Keratinocyte (primary cell): ENCODE results near the gene TNFAIP8. TPM values are rescaled to one million over a fixed set of nuclear protein-coding genes. Genes with fewer than 3 reads are reported as not detected.

Source experiments
- DNase-seq: peaks from one replicate; pipeline ENCODE4 v3.0.0-alpha.2; 2011; ENCODE audit warnings: low read depth, missing footprints, low spot score
- FAIRE-seq: peaks from 2 replicates; lab custom pipeline; 2011; peaks lifted over from hg19 to GRCh38; lab: Jason Lieb, UNC
- H2AFZ ChIP-seq: 2 replicates; pipeline ENCODE4 v1.6.0; 2012; ENCODE audit warnings: low read length, control low read depth, inconsistent platforms; ENCODE audit not compliant: control insufficient read depth
- H3K27ac ChIP-seq: 2 replicates; pipeline ENCODE4 v1.5.1; 2011; ENCODE audit warnings: low read length; ENCODE audit not compliant: control insufficient read depth, insufficient read depth
- H3K27me3 ChIP-seq: 3 replicates; pipeline ENCODE4 v1.6.0; 2011; ENCODE audit warnings: low read length; ENCODE audit not compliant: control insufficient read depth, insufficient read depth; ENCODE audit errors: extremely low read depth
- H3K36me3 ChIP-seq, 2 experiments: 2 replicates in 1 of 2; 3 replicates in 1 of 2; pipeline ENCODE4 v1.5.1; 2011; ENCODE audit warnings: low read length in 2 of 2, mild to moderate bottlenecking in 1 of 2; ENCODE audit not compliant: control insufficient read depth in 2 of 2, insufficient read depth in 2 of 2; ENCODE audit errors: extremely low read depth in 1 of 2
- H3K4me1 ChIP-seq: 3 replicates; pipeline ENCODE4 v1.5.1; 2011; ENCODE audit warnings: low read length; ENCODE audit not compliant: control insufficient read depth, insufficient read depth; ENCODE audit errors: extremely low read depth
- H3K4me2 ChIP-seq: 3 replicates; pipeline ENCODE4 v1.6.0; 2011; ENCODE audit warnings: low read depth, low read length; ENCODE audit not compliant: control insufficient read depth, insufficient read depth; ENCODE audit errors: extremely low read depth
- H3K4me3 ChIP-seq, 3 experiments: fragments of 200-600 bp in 1 of 3; sonication (generic) in 1 of 3; 2 replicates in 2 of 3; 3 replicates in 1 of 3; pipeline ENCODE4 v1.5.1; 2011 to 2016; ENCODE audit warnings: low read length in 3 of 3, mild to moderate bottlenecking in 3 of 3, control low read depth in 2 of 3, inconsistent platforms in 1 of 3, low read depth in 1 of 3, mixed read lengths in 1 of 3, mixed run types in 1 of 3, moderate library complexity in 1 of 3; ENCODE audit not compliant: control insufficient read depth in 2 of 3, insufficient read depth in 2 of 3; ENCODE audit errors: extremely low read depth in 1 of 3
- H3K79me2 ChIP-seq: 2 replicates; pipeline ENCODE4 v1.6.0; 2012; ENCODE audit warnings: low read length; ENCODE audit not compliant: control insufficient read depth, insufficient read depth
- H3K9ac ChIP-seq: 3 replicates; pipeline ENCODE4 v1.6.0; 2011; ENCODE audit warnings: low read length; ENCODE audit not compliant: control insufficient read depth, insufficient read depth; ENCODE audit errors: extremely low read depth
- H3K9me1 ChIP-seq: 3 replicates; pipeline ENCODE4 v1.6.0; 2011; ENCODE audit warnings: low read length; ENCODE audit not compliant: control insufficient read depth, insufficient read depth; ENCODE audit errors: extremely low read depth
- H3K9me3 ChIP-seq: 2 replicates; pipeline ENCODE4 v1.5.1; 2012; ENCODE audit warnings: low read depth, low read length; ENCODE audit not compliant: control insufficient read depth
- H4K20me1 ChIP-seq: 3 replicates; pipeline ENCODE4 v1.6.0; 2011; ENCODE audit warnings: low read length; ENCODE audit not compliant: control insufficient read depth, insufficient read depth; ENCODE audit errors: extremely low read depth
- CTCF ChIP-seq, 3 experiments: IDR thresholded peaks in 1 of 3; conservative IDR thresholded peaks in 1 of 3; optimal IDR thresholded peaks in 1 of 3; 2 replicates in 2 of 3; 3 replicates in 1 of 3; pipeline versions ENCODE3 to v1.5.1; 2011; ENCODE audit warnings: low read length in 3 of 3, mild to moderate bottlenecking in 3 of 3, moderate library complexity in 2 of 3, control low read depth in 1 of 3, inconsistent platforms in 1 of 3; ENCODE audit not compliant: insufficient read depth in 2 of 3; ENCODE audit errors: extremely low read depth in 1 of 3
- EZH2 ChIP-seq: IDR thresholded peaks from one replicate; pipeline ENCODE4 v1.6.1; 2012; ENCODE audit warnings: inconsistent platforms, mild to moderate bottlenecking, low read length, moderate library complexity
- dilution Hi-C: fragments of 300-500 bp; cut with MboI; formaldehyde crosslinking; loops from one replicate; pipeline ENCODE4 v1.7.0; 2020; ENCODE audit warnings: low sequenced_read_pairs; ENCODE audit not compliant: extremely low pct_ligation_motif_present
- polyA plus RNA-seq, 5 experiments: library from polyadenylated mRNA; depleted of rRNA in 3 of 5; stranded (reverse) in 3 of 5; stranded (forward) in 1 of 5; unstranded in 1 of 5; fragments of >200 nt; gene quantifications; 1 replicate in 1 of 5; 2 replicates in 3 of 5; 3 replicates in 1 of 5; pipeline versions ENCODE4 v1.2.1 to v1.2.3, GENCODE V29; 2011 to 2012; ENCODE audit warnings: missing spikeins in 2 of 5, low read depth in 1 of 5, low replicate concordance in 1 of 5

The TNFAIP8 gene
- polyA plus RNA-seq, 1 donor (not counting 4 experiments of a cell fraction or from before 2014, with no cell fraction given), result 20.8 TPM

- no peaks in the 10 kb centered on the region for H3K79me2 ChIP-seq
- peak; percentile 70 for FAIRE-seq
- dilution Hi-C loops, result no loop called here
- H3K27ac ChIP-seq, result no peak overlapping the region
- H3K36me3 ChIP-seq, result no peaks in the 10 kb centered on the region
- H3K4me3 ChIP-seq, result no peak overlapping the region
- no peaks in the 10 kb centered on the region for H3K27me3 ChIP-seq
- no peak for DNase-seq
- H3K9me3 ChIP-seq, result no peaks in the 10 kb centered on the region
- H2AFZ ChIP-seq, result no peak overlapping the region
- H3K4me2 ChIP-seq, result peak overlapping the region; percentile 2
- peaks cover 18% of the 10 kb centered on the region for H3K4me1 ChIP-seq
- no peaks in the 10 kb centered on the region for H4K20me1 ChIP-seq
- no peak overlapping the region for H3K9ac ChIP-seq
- TF ChIP-seq EZH2, result no peak
- TF ChIP-seq CTCF (optimal IDR thresholded peaks at IDR 0.05 in 1 of 3, IDR thresholded peaks at IDR 0.05 in 1 of 3, conservative IDR thresholded peaks at IDR 0.05 in 1 of 3; ENCODE audit: extremely low read depth in 1 of 3, insufficient read depth in 2 of 3, low read length in 3 of 3), result no peak
- no peaks in the 10 kb centered on the region for H3K9me1 ChIP-seq
Measured at GRCh38 chr5:119417891-119418605, 62.2 kb downstream of the TNFAIP8 start.

GRCh38 chr5:119418606-119419100 is 62.8 kb downstream of the TNFAIP8 start:
- H3K4me1 ChIP-seq, result peaks cover 18% of the 10 kb centered on the region
- H3K36me3 ChIP-seq, result no peaks in the 10 kb centered on the region
- H4K20me1 ChIP-seq, result no peaks in the 10 kb centered on the region
- no peaks in the 10 kb centered on the region for H3K27me3 ChIP-seq
- TF ChIP-seq CTCF (optimal IDR thresholded peaks at IDR 0.05 in 1 of 3, IDR thresholded peaks at IDR 0.05 in 1 of 3, conservative IDR thresholded peaks at IDR 0.05 in 1 of 3; ENCODE audit: extremely low read depth in 1 of 3, insufficient read depth in 2 of 3, low read length in 3 of 3) (no peak), EZH2 (no peak)
- H3K9me3 ChIP-seq, result no peaks in the 10 kb centered on the region
- FAIRE-seq, result no peak
- H2AFZ ChIP-seq, result no peak overlapping the region
- H3K79me2 ChIP-seq, result no peaks in the 10 kb centered on the region
- no peaks in the 10 kb centered on the region for H3K9me1 ChIP-seq
- no peak overlapping the region for H3K27ac ChIP-seq
- H3K9ac ChIP-seq, result no peak overlapping the region
- peak overlapping the region; percentile 2 for H3K4me2 ChIP-seq
- no peak overlapping the region for H3K4me3 ChIP-seq
- dilution Hi-C loops, result no loop called here
- DNase-seq, result no peak
